ENCODE measurements around the gene LAPTM4A. TPM values are rescaled to one million over a fixed set of nuclear protein-coding genes. Genes with fewer than 3 reads are reported as not detected.

The LAPTM4A gene
- total and polyA plus RNA-seq, 2 of the 4 experiments (the other 2 are of a cell fraction) = 97.7 to 401 TPM

DNA sequence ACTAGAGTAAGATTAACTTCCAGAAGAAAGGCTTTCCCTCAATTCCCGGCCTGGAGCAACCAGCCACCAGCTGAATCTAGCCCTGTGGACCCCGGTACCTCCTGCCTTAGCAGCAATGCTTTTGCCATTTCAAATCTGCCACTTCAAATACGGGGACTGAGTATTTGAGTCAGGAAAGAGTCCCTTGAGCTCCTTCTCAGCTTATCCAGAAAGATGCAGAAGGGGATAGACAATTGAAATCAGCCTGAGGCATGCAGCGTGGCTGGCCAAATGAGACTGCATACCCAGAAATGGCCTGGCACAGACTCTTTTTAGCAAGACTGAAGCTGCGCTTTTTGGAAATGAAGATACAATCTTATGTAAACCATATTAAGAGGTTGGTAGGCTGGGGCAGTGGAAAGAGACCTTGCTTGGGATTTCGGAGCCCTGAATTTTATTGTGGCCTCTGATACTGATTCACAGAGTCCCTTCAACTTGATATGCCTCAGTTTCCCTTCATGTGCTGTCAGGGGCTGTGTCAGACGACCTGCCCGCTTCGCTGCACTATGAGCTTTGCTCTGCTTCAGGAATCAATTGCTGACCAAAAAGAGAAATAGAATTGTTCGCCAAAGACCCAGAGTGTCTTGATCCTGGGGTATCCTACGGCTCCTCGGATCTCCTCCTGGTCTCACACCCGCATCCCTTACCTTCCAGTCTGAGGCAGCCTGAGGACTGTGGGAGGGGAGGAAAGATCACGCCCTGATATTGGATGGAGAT lies 40.0 kb downstream of the LAPTM4A start:
- no peak overlapping the region for H3K56ac ChIP-seq (ENCODE audit: extremely low read depth, insufficient read depth, low read length)
- H2AK5ac ChIP-seq (ENCODE audit: low read depth, low read length) = 0 out of 2 replicates have a peak overlapping the region, but pooled peaks have one; percentile 8
- no TSS peak for BruUV-seq (replicated peaks)
- H3K18ac ChIP-seq (ENCODE audit: low read depth, low read length) = no peak overlapping the region
- H4K91ac ChIP-seq (ENCODE audit: insufficient read depth, low read depth, low read length) = no peak overlapping the region
- H3K4me2 ChIP-seq (ENCODE audit: low read depth, low read length) = no peak overlapping the region
- no CpG with 5 or more reads among the region's 14 CpGs for WGBS, 2 experiments (ENCODE audit: extremely low coverage in 2 of 2, insufficient read length in 1 of 2)
- intact Hi-C loops (cut with micrococcal nuclease) = no loop called here
- no peaks in the 10 kb centered on the region for H3K79me1 ChIP-seq (ENCODE audit: low read depth in 1 of 2, low read length in 2 of 2)
- peaks cover 3% of the 10 kb centered on the region for H3K4me1 ChIP-seq (ENCODE audit: control insufficient read depth, insufficient read depth, low read length)
- H4K5ac ChIP-seq (ENCODE audit: low read depth, low read length) = no peak overlapping the region
- no peaks in the 10 kb centered on the region for H3K36me3 ChIP-seq (ENCODE audit: control insufficient read depth, insufficient read depth, low read length)
- CTCF ChIA-PET = no interaction called here
- no peak for ATAC-seq (ENCODE audit: low read depth)
- H4K20me1 ChIP-seq (ENCODE audit: insufficient read depth, low read length) = no peaks in the 10 kb centered on the region
- H3K14ac ChIP-seq (replicated peaks; ENCODE audit: low read depth, low read length) = no peak overlapping the region; the same call in 1 of the 2 replicates
- H3K9ac ChIP-seq (ENCODE audit: low read depth, low read length) = no peak overlapping the region
- peak overlapping the region; percentile 90 for H2AK9ac ChIP-seq (replicated peaks; ENCODE audit: low read depth, low read length, poor library complexity)
- H3K4ac ChIP-seq (ENCODE audit: low read depth, low read length) = no peak overlapping the region; the same call in 1 of the 2 replicates
- no peak for DNase-seq
- H4K8ac ChIP-seq (ENCODE audit: low read depth in 2 of 2, low read length in 2 of 2) = no peak overlapping the region; a peak in 1 of 4 replicates
- H3K27me3 ChIP-seq (ENCODE audit: control insufficient read depth, insufficient read depth, low read length) = peaks cover 14% of the 10 kb centered on the region
- H3K4me3 ChIP-seq (ENCODE audit: insufficient read depth, low read depth, low read length) = no peak overlapping the region
- no peak overlapping the region for H3K27ac ChIP-seq (ENCODE audit: insufficient read depth, low read length)
- H2BK5ac ChIP-seq (ENCODE audit: low read depth, low read length, poor library complexity, severe bottlenecking) = no peak overlapping the region
- POLR2A ChIA-PET (ENCODE audit: unreplicated experiment) = no interaction called here
- dilution Hi-C loops (cut with HindIII; ENCODE audit: low sequenced_read_pairs, unreplicated experiment) = no loop called here
- H2BK20ac ChIP-seq (ENCODE audit: low read depth, low read length) = no peak overlapping the region
- in situ Hi-C loops (cut with MboI; ENCODE audit: low sequenced_read_pairs) = no loop called here
- H3K9me3 ChIP-seq (ENCODE audit: control insufficient read depth, insufficient read depth, low read length) = no peaks in the 10 kb centered on the region
- peak overlapping the region; percentile 80 for H3K23ac ChIP-seq (ENCODE audit: low read depth, low read length)
- no peak overlapping the region for H2BK15ac ChIP-seq (ENCODE audit: low read depth, low read length)
- no peak overlapping the region for H2BK120ac ChIP-seq (ENCODE audit: low read depth, low read length)
- TF ChIP-seq, protein P1, sequence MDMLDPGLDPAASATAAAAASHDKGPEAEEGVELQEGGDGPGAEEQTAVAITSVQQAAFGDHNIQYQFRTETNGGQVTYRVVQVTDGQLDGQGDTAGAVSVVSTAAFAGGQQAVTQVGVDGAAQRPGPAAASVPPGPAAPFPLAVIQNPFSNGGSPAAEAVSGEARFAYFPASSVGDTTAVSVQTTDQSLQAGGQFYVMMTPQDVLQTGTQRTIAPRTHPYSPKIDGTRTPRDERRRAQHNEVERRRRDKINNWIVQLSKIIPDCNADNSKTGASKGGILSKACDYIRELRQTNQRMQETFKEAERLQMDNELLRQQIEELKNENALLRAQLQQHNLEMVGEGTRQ (IDR thresholded peaks at IDR 0.05; ENCODE audit: low read depth, low read length) = no peak
- TF ChIP-seq RAD21 (IDR thresholded peaks at IDR 0.05; ENCODE audit: low read length) (no peak), FOS (IDR thresholded peaks at IDR 0.05; ENCODE audit: low read depth, low read length) (no peak), BHLHE40 (IDR thresholded peaks at IDR 0.05; ENCODE audit: low read depth, low read length) (no peak), POLR2A (IDR thresholded peaks at IDR 0.05; ENCODE audit: low read depth, low read length) (no peak), RCOR1 (IDR thresholded peaks at IDR 0.05; ENCODE audit: insufficient replicate concordance, low read length) (no peak), NFE2L2 (IDR thresholded peaks at IDR 0.05; ENCODE audit: low read depth, low read length) (no peak), CEBPB (IDR thresholded peaks at IDR 0.05; ENCODE audit: low read depth, low read length) (no peak), MAFK (IDR thresholded peaks at IDR 0.05; ENCODE audit: low read depth, low read length) (no peak), RFX5 (IDR thresholded peaks at IDR 0.05; ENCODE audit: low read depth, low read length) (no peak), MXI1 (IDR thresholded peaks at IDR 0.05; ENCODE audit: borderline replicate concordance, low read depth, low read length) (no peak), SMC3 (IDR thresholded peaks at IDR 0.05; ENCODE audit: low read depth, low read length) (no peak), MAZ (IDR thresholded peaks at IDR 0.05; ENCODE audit: borderline replicate concordance, low read depth, low read length) (no peak), CHD1 (IDR thresholded peaks at IDR 0.05; ENCODE audit: low read depth, low read length) (no peak)
- TF ChIP-seq, protein P2, sequence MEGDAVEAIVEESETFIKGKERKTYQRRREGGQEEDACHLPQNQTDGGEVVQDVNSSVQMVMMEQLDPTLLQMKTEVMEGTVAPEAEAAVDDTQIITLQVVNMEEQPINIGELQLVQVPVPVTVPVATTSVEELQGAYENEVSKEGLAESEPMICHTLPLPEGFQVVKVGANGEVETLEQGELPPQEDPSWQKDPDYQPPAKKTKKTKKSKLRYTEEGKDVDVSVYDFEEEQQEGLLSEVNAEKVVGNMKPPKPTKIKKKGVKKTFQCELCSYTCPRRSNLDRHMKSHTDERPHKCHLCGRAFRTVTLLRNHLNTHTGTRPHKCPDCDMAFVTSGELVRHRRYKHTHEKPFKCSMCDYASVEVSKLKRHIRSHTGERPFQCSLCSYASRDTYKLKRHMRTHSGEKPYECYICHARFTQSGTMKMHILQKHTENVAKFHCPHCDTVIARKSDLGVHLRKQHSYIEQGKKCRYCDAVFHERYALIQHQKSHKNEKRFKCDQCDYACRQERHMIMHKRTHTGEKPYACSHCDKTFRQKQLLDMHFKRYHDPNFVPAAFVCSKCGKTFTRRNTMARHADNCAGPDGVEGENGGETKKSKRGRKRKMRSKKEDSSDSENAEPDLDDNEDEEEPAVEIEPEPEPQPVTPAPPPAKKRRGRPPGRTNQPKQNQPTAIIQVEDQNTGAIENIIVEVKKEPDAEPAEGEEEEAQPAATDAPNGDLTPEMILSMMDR (conservative IDR thresholded peaks at IDR 0.05; ENCODE audit: low read depth, low read length) = no peak
- TF ChIP-seq, protein P3, sequence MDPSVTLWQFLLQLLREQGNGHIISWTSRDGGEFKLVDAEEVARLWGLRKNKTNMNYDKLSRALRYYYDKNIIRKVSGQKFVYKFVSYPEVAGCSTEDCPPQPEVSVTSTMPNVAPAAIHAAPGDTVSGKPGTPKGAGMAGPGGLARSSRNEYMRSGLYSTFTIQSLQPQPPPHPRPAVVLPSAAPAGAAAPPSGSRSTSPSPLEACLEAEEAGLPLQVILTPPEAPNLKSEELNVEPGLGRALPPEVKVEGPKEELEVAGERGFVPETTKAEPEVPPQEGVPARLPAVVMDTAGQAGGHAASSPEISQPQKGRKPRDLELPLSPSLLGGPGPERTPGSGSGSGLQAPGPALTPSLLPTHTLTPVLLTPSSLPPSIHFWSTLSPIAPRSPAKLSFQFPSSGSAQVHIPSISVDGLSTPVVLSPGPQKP (IDR thresholded peaks at IDR 0.05; ENCODE audit: borderline replicate concordance, low read depth, low read length) = no peak
- no peaks in the 10 kb centered on the region for H3K9me1 ChIP-seq (ENCODE audit: insufficient read depth, low read length)
- H2AFZ ChIP-seq (replicated peaks; ENCODE audit: low read length, poor library complexity) = peak overlapping the region; percentile 92
